Breast epithelium (tissue), 4 donors: ENCODE measurements around the gene CENPH. TPM values are rescaled to one million over a fixed set of nuclear protein-coding genes. Genes with fewer than 3 reads are reported as not detected.
"Not testable (repeated sequence)": the region's sequence is repeated elsewhere in the genome, so short reads cannot be mapped to it uniquely, and the experiment has no call there.

Experiments
- DNase-seq, 2 donors: peaks; one replicate each; pipeline ENCODE4 v3.0.0-alpha.2; 2019; ENCODE audit warnings: low spot score in 2 of 2
- H3K27ac ChIP-seq, 2 donors: fragments of 200-600 bp; sonication (generic) in 1 of 2; one replicate each; pipeline ENCODE4 v1.5.1; 2016 to 2019; ENCODE audit warnings: mild to moderate bottlenecking in 1 of 2
- H3K27me3 ChIP-seq, 2 donors: fragments of 200-600 bp; sonication (generic) in 1 of 2; one replicate each; pipeline versions ENCODE4 v1.5.1 to v1.6.0; 2017 to 2019; ENCODE audit warnings: control low read depth in 1 of 2, mild to moderate bottlenecking in 1 of 2
- H3K36me3 ChIP-seq: fragments of 200-600 bp; one replicate; pipeline ENCODE4 v1.5.1; 2019
- H3K4me1 ChIP-seq, 2 donors: fragments of 200-600 bp; sonication (generic); one replicate each; pipeline ENCODE4 v1.5.1; 2016 to 2019; ENCODE audit warnings: control low read depth in 1 of 2
- H3K4me3 ChIP-seq, 3 donors: fragments of 200-600 bp; sonication (generic); 1 replicate in 2 of 3; 2 replicates in 1 of 3; pipeline ENCODE4 v1.5.1; 2016 to 2019; ENCODE audit warnings: mild to moderate bottlenecking in 3 of 3, moderate library complexity in 2 of 3
- H3K9me3 ChIP-seq, 2 donors: fragments of 200-600 bp; sonication (generic) in 1 of 2; one replicate each; pipeline ENCODE4 v1.5.1; 2016 to 2019; ENCODE audit warnings: control low read depth in 1 of 2
- POLR2A ChIP-seq: fragments of 450-650 bp; IDR thresholded peaks from one replicate; pipeline ENCODE4 v1.6.1; 2016; ENCODE audit warnings: antibody characterized with exemption, mild to moderate bottlenecking, moderate library complexity
- POLR2AphosphoS5 ChIP-seq, 3 donors: sonication (generic); formaldehyde crosslinking; IDR thresholded peaks; one replicate each; pipeline ENCODE4 v1.6.1; 2017; ENCODE audit warnings: antibody characterized with exemption in 3 of 3
- intact Hi-C: fragments of 100-400 bp; cut with DNase I; formaldehyde crosslinking; loops from one replicate; pipeline ENCODE4 v1.15.1; 2023; ENCODE audit warnings: low total_unique reads
- total RNA-seq, 3 donors: library from RNA; depleted of rRNA; stranded (reverse); fragments of >200 nt; gene quantifications; one replicate each; pipeline ENCODE4 v1.1.0, GENCODE V29; 2016
- TF ChIP-seq, protein P1 (sequence below), 3 donors: fragments of 450-650 bp; IDR thresholded peaks; one replicate each; pipeline ENCODE4 v1.5.1; 2016 to 2017; ENCODE audit warnings: antibody characterized with exemption in 3 of 3, mild to moderate bottlenecking in 3 of 3, moderate library complexity in 3 of 3

Gene CENPH
- total RNA-seq, 3 donors from 2014 or later, result 2.6 to 6.1 (median 2.9) TPM

DNA sequence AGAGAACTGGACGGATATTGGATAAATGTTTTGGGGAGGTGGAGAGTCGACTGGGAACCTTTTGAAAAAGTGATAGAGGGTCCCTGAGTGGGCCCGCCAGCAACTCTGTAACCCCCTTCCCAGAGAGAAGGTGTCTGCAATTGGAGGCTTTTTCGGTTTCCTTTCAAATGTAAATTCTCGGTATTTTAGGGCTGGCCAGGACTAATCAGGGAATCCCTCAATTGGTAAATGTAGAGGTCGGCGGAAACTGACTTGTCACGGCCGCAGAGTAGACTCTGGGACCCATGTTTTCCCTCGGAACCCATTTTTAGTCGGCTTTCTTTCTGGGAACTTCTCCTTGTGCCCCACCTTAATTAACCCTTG, 21.9 kb upstream of the CENPH start:
- Histone ChIP-seq H3K27ac (peak overlapping the region in 1 of 2 donors; percentile 65), H3K27me3 (no peaks in the 10 kb centered on the region), H3K36me3 (no peaks in the 10 kb centered on the region), H3K9me3 (no peaks in the 10 kb centered on the region), H3K4me3 (peak overlapping the region; percentile 63 to 90 (median 72)), H3K4me1 (no peaks in the 10 kb centered on the region)
- no peak for DNase-seq
- TF ChIP-seq, protein P1, sequence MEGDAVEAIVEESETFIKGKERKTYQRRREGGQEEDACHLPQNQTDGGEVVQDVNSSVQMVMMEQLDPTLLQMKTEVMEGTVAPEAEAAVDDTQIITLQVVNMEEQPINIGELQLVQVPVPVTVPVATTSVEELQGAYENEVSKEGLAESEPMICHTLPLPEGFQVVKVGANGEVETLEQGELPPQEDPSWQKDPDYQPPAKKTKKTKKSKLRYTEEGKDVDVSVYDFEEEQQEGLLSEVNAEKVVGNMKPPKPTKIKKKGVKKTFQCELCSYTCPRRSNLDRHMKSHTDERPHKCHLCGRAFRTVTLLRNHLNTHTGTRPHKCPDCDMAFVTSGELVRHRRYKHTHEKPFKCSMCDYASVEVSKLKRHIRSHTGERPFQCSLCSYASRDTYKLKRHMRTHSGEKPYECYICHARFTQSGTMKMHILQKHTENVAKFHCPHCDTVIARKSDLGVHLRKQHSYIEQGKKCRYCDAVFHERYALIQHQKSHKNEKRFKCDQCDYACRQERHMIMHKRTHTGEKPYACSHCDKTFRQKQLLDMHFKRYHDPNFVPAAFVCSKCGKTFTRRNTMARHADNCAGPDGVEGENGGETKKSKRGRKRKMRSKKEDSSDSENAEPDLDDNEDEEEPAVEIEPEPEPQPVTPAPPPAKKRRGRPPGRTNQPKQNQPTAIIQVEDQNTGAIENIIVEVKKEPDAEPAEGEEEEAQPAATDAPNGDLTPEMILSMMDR (IDR thresholded peaks at IDR 0.05), result no peak
- TF ChIP-seq POLR2AphosphoS5 (IDR thresholded peaks at IDR 0.05) (no peak), POLR2A (no peak)
- intact Hi-C loops, result no loop called here

DNA sequence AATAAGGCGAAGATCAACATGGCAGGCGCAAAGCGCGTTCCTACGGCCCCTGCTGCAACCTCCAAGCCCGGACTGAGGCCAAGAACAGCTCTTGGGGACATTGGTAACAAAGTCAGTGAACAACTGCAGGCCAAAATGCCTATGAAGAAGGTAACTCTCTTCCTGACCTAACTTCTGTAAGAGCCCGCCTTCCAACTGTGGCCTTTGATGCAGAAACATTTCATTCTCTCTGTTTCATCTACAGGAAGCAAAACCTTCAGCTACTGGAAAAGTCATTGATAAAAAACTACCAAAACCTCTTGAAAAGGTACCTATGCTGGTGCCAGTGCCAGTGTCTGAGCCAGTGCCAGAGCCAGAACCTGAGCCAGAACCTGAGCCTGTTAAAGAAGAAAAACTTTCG, 21.5 kb upstream of the CENPH start:
- Histone ChIP-seq H3K36me3 (no peaks in the 10 kb centered on the region), H3K27ac (no peak overlapping the region), H3K9me3 (no peaks in the 10 kb centered on the region), H3K4me1 (no peaks in the 10 kb centered on the region), H3K4me3 (peak overlapping the region in 2 of 3 donors; percentile 72 to 90), H3K27me3 (no peaks in the 10 kb centered on the region)
- intact Hi-C loops, result no loop called here
- no peak for DNase-seq
- TF ChIP-seq, protein P1 (IDR thresholded peaks at IDR 0.05), result no peak
- TF ChIP-seq POLR2AphosphoS5 (IDR thresholded peaks at IDR 0.05), result no peak
- no peak for TF ChIP-seq POLR2A

DNA sequence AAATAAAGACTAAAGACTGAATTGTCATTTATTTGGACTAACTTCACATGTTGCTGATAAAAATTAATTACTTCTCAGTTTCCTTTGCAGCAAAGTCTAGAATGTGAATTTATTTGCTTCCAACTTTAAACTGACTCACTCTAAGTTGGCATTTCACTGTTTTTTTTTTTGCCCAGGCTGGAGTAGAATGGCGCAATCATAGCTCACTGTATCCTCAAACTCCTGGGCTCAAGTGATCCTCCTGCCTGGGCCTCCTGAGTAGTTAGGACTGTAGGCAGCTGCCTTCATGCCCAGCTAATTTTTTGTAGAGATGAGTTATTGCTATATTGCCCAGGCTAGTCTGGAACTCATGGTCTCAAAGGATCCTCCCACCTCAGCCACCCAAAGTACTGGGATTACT, 18.9 kb upstream of the CENPH start:
- Histone ChIP-seq H3K4me3 (no peak overlapping the region), H3K4me1 (no peaks in the 10 kb centered on the region), H3K36me3 (no peaks in the 10 kb centered on the region), H3K27ac (no peak overlapping the region), H3K9me3 (no peaks in the 10 kb centered on the region), H3K27me3 (no peaks in the 10 kb centered on the region)
- no peak for DNase-seq
- TF ChIP-seq, protein P1 (IDR thresholded peaks at IDR 0.05), result no peak
- TF ChIP-seq POLR2AphosphoS5 (IDR thresholded peaks at IDR 0.05), result no peak
- no peak for TF ChIP-seq POLR2A
- intact Hi-C loops, result no loop called here

DNA sequence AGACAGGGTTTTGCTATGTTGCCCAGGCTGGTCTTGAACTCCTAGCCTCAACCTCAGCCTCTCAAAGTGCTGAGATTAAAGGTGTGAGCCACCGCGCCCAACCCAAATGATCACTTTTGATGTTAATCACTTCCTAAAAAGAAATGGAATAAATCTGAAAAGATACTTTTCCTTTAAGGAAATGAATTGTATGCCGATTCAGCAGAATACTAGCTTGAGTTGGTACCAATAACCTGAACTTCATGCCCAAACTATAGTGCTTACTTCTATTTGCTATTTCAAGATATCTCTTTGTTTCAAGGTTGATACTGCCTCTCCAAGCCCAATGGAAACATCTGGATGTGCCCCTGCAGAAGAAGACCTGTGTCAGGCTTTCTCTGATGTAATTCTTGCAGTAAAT, 18.4 kb upstream of the CENPH start:
- no peak for DNase-seq
- TF ChIP-seq POLR2A, result no peak
- Histone ChIP-seq H3K9me3 (no peaks in the 10 kb centered on the region), H3K4me3 (no peak overlapping the region), H3K4me1 (no peaks in the 10 kb centered on the region), H3K27ac (no peak overlapping the region), H3K36me3 (no peaks in the 10 kb centered on the region), H3K27me3 (no peaks in the 10 kb centered on the region)
- intact Hi-C loops, result no loop called here

DNA sequence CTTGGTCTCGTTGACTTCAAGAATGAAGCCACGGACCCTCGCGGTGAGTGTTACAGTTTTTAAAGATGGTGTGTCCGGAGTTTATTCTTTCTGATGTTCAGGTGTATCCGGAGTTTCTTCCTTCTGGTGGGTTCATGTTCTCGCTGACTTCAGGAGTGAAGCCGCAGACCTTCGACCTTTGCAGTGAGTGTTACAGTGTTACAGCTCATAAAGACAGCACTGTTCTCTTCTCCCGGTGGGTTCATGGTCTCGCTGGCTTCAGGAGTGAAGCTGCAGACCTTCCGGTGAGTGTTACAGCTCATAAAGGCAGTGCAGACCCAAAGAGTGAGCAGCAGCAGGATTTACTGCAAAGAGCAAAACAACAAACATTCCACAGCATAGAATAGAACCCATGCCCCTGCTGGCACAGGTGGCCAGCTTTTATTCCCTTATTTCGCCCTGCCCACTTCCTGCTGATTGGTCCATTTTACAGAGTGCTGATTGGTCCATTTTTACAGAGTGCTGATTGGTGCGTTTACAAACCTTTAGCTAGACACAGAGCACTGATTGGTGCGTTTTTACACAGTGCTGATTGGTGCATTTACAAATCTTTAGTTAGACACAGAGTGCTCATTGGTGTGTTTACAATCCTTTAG, 7.6 kb upstream of the CENPH start:
- H3K27ac ChIP-seq, DNase-seq, intact Hi-C loops, H3K4me1 ChIP-seq, H3K27me3 ChIP-seq, H3K4me3 ChIP-seq, H3K36me3 ChIP-seq, H3K9me3 ChIP-seq: not testable (repeated sequence)

DNA sequence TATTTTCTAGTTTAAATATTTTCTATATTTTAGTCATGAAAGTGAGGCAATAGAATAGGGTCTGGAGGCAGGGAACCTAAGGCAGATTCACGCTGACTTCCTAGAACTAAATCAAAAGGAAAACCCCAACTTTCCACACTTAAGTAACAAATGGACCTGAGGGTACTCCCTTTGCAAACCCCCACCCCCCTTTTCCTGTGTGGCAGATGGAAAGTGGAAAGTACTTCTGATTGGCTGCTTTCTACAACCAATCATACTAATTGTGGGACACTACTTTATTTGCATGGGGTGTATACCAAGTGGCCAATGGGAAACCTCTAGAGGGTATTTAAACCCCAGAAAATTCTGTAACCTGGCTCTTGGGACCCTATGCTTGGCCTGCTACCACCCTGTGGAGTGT, 4.8 kb upstream of the CENPH start:
- intact Hi-C loops, result no loop called here
- Histone ChIP-seq H3K4me1 (no peaks in the 10 kb centered on the region), H3K27ac (no peak overlapping the region), H3K27me3 (no peaks in the 10 kb centered on the region), H3K36me3 (no peaks in the 10 kb centered on the region), H3K9me3 (no peaks in the 10 kb centered on the region), H3K4me3 (no peak overlapping the region)
- DNase-seq, result no peak
- TF ChIP-seq POLR2A, result no peak
- TF ChIP-seq, protein P1 (IDR thresholded peaks at IDR 0.05), result no peak
- no peak for TF ChIP-seq POLR2AphosphoS5 (IDR thresholded peaks at IDR 0.05)
